Stimulated activated CD8-positive, alpha-beta memory T cell treated with anti-CD3 and anti-CD28 coated beads, Interleukin-15, amount 100 ng/mL, for 1 hour (primary cell): ENCODE measurements around the gene UBE2Q1.
"Not testable (repeated sequence)": the region's sequence is repeated elsewhere in the genome, so short reads cannot be mapped to it uniquely, and the experiment has no call there.

Experiments
- DNase-seq: peaks from one replicate; pipeline ENCODE4 v3.0.0-alpha.2; 2020; ENCODE audit warnings: low read depth

The UBE2Q1 gene

DNA sequence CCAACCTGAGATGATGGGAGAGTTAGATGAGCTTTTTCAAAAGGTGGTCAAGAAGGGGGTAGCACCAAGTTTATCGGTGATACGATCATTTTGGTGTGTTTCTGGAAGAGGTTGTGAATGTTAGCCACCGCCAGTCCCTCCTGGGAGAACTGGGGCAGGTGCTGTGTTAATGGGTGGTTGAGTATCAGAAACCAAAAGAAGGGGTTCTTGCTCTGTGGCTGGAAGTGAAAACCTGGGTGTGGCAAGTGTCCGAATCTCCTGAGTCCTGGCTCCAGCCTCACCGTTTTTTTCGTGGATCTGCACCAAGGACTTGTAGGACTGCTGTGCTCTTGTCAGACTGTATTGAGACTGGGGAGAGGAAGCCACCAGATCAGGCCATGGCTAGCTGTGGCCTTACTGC, 7.8 kb downstream of the UBE2Q1 start:
- no peak for DNase-seq

DNA sequence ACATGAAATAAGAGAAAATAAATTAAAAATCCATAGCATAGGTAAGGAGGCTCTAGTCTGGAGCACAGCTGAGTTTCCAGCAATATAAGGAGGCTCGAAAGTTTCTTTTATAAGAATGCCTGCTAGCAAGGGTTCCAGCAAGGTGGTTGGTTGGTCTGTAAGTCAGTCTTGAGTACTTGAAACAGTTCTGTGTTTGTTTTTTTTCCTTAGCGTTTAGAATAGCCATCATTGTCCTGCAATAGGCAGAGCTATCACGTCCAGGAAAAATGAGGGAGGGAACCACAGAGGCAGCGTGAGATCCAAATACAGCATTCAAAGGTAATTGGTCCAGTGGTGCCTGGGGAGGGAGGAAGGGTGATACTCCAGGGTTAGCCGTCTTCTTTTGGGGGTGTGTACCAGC, 8.4 kb downstream of the UBE2Q1 start:
- no peak for DNase-seq

DNA sequence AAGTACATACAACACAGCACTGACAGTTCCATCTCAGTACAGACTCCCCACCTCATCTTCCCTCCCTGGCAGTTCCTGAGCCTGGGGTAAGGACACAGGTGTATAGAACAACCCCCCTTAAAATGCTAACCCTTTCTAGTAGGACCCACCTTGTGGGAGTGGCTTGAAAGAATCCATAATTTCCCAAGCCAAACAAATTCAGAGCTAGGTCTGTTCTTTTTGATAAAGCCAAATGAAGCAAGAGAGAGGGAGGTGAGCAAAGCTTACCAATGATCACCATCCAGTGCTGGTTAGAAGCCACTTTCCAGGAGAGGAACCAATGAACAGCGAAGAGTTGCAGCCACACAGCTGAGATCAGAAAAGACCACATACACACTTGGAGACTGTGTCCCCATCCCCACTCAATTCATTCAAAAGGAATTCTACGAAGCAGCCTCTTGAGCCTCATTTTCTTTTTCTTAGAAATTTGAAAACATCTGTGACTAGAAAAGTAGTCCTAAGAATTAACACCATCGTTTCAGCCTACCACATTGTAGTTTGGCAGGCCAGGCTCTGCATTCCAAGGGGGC, 9.2 kb downstream of the UBE2Q1 start:
- no peak for DNase-seq

DNA sequence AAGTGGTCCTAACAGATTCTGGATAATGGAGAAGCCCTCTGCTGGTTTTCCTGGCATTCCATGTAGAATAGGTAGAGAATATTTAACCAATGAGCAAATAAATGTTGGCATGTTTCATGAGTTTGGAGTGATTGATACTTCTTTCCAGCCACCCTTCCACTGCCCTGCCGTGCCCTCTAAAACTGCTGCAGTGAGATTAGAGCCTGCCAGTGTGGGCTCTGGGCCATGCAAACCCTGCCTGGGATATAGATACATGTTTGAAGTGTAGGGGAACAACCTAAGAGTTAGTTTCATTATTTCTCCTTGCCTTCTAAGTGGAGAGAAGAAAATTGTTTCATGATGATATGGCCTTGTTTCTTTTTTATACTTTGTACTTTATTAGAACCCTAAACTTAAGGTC, 10.4 kb downstream of the UBE2Q1 start:
- no peak for DNase-seq

DNA sequence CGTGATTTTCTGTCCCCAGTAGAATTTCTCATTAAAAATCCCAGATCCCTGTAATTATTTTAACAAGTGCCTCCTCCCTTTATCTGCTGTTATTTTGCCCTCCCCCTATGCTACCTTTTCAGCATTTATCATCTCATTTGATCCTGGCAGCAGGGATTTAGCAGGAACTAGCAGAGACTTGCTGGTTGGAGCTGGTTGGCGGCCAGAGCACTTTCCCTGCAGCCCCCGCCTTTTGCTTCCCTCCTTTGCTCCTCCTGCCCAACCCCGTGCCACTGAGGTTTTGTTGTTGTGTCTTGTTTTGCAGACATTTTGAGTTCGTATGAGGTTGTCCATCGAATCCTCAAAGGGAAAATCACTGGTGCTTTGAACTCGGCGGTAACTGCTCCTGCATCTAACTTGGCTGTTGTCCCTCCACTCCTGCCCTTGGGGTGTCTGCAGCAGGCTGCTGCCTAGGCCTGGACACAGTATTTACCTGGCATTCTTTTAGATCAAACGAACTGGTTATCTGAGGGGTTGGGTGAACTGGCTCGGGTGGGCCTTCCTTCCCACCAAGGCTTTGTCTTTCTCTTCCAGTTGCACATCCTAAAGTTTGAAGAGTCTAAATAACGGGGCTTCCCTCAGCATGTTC, 11.2 kb downstream of the UBE2Q1 start:
- no peak for DNase-seq

DNA sequence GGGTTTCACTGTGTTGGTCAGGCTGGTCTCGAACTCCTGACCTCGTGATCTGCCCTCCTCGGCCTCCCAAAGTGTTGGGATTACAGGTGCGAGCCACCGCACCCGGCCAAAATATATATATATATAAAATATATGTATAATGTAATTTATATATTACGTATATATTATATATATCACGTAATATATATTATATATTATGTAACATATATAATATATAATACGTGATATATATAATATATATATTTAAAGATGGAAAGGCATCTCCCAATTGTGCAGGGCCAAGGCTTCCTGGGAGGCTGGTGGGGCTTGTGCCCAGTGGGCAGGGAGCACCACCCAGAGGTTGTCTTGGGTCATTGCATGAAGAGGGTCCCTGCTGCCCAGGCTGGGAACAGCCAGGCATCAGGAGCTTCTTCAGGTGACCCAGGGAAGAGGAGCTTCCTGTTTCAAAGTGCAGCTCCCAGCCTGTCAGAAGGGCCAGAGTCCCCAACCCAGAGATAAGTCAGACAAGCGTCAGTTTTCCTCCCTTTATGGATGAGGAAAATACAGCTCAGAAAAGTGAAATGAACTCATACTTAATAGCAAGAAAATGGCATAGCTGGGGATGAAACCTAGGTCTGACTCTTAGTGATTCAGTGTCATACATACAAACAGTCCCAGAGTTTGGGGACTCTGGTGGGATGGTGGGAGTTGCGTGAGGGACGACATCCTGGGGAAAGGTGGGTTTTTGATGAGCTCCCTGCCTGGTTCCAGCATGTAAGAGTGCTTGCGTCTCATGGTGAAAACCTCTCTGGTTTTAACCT, 12.0 kb downstream of the UBE2Q1 start:
- no peak for DNase-seq

DNA sequence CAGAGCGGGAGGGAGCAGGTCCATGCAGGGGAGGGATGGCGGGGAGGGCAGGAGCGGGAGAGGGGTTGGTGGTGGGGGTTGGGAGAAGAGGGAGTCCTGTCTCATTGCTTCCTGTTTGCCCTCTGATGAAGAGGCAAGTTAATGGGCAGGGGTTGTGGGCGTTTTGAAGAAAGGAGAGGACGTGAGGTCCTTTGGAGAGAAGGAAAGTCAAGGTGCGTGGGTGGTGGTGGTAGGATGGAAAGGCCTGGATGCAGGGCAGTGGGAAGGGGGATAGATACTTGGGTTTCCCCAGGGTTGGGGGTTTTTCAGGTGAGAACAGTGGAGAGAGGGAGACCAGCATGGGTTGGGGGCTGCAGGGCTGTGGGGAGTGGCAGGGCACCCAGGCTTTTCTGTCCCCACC, 17.2 kb downstream of the UBE2Q1 start:
- DNase-seq = no peak

DNA sequence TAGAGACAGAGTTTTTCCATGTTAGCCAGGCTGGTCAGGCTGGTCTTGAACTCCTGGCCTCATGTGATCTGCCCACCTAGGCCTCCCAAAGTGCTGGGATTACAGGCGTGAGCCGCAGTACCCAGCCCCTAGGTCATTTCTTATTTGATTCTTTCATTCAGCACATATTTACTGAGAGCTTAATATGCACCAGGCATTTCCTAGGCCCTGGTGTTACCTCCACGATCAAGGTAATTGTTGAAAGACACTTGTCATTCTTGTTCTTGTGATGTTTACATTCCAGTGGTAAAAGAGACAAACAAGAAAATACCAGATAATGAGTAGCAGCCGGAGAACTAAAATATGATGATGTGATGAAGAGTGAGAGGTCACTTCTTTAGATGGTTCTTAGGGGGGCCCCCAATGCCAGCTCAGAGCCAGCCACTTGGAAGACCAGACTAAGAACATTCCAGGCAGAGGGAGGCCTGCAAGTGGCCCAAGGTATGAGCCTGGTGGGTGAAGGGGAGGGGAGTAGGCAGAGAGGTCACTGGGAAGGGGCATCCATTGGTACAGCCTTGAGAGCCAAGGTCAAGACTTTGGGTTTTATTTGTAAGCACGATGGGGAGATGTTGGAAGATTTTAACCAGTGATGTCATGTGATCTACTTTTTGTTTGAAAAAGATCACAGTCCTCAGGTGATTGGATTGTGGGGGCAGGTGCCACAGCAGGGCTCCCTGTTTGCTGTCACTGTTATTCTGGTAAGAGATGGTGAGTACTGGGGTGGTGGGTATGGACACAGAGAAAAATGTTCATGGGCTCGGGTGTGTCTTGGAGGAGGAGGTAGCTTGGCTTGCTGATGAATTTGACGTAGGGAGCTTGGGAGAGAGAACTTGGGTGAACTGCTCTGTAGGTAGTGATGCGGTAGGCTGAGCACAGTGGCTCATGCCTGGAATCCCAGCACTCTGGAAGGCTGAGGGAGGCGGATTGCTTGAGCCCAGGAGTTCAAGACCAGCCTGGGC, 18.7 kb downstream of the UBE2Q1 start:
- DNase-seq = no peak

DNA sequence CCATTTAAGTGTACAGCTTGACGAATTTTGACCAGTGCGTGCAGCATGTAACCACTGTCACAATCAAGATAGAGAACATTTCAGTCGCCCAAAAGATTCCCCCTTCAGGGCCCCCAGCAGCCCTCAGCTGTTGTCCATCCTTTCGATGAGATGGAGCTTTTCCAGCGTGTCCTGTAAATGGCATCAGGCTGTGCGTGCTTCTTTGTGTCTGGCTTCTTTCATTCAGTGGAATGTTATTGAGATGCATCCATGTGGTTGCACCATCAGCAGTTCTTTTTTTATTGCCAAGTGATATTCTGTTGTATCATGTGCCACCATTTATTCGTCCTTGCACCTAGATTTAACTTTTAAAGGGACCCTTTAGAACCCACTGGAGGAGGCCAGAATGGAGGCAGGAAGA, 21.9 kb downstream of the UBE2Q1 start:
- no peak for DNase-seq

DNA sequence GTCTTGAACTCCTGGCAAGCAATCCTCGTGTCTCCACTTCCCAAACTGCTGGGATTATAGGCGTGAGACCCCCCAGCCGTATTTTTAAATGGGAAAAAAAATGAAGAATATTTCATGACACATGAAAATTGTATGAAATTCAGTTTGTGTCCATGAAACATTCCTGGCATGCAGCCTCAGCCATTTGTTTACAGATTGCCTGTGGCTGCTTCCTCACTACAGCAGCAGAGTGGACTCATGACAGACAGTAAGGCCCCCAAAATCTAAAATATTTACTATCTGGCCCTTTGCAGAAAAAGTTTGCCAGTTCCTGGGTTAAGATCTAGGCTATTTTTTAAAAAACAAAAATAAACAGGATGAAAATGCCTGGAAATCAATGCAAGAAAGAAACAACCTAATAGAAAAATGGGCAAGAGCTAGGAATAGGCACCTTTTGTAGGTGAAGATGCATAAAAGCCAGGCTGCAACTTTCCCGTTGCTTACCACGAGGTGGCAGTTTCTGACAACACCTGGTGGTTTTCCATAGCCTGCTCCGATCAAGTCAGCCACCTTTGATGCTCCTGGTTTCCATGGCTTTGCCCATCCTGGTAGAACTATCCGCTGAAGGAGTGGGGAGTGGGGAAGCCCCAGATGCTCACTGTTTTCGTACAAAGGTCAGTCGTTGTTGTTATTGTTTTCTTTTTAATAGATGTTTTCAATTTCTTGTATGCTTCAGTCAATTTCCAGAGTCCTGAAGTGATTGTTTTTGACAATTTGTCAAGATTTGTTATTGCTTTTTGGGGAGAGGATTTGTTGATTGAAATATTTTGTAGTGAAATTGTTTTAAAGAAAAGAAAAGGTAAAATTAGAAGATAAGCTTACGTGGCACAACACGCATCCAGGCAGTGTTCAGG, 24.3 kb downstream of the UBE2Q1 start:
- DNase-seq = no peak

DNA sequence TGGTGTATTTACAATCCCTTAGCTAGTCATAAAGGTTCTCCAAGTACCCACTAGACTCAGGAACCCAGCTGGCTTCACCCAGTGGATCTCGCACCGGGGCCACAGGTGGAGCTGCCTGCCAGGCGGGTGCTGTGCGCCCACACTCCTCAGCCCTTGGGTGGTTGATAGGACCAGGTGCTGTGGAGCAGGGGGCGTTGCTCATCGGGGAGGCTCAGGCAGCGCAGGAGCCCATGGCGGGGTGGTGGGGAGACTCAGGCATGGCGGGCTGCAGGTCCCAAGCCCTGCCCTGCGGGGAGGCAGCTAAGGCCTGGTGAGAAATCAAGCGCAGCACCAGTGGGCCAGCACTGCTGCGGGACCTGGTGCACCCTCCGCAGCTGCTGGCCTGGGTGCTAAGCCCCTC, 26.5 kb downstream of the UBE2Q1 start:
- DNase-seq = not testable (repeated sequence)

DNA sequence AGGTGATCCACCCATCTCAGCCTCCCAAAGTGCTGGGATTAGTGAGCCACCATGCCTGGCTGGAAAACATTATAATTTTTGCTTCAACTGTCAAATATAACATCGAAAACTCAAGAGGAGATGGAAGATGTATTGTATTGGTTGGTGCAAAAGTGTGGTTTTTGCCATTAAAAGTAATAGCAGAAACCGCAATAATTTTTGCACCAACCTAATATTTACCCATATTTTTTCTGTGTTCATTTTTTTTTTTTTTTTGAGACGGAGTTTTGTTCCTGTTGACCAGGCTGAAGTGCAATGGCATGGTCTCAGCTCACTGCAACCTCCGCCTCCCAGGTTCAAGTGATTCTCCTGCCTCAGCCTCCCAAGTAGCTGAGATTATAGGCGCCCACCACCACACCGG, 29.2 kb downstream of the UBE2Q1 start:
- DNase-seq = no peak

DNA sequence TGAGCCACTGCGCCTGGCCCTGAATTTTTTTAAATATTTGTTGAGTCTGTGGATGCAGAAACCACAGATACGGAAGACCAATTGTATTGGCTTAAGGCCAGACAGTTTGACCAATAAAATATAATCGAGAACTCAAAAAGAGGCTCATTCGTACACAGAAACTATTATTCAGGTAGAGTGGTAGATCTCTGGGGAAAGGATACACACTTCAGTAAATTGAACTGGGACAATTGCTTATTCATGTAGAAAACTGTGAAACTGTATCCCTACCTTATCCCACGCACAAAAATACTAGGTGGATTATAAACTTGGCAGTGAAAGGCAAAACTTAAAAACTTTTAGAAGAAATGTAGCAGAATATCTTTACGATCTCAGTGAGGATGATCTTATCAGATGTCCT, 31.3 kb downstream of the UBE2Q1 start:
- DNase-seq = no peak

DNA sequence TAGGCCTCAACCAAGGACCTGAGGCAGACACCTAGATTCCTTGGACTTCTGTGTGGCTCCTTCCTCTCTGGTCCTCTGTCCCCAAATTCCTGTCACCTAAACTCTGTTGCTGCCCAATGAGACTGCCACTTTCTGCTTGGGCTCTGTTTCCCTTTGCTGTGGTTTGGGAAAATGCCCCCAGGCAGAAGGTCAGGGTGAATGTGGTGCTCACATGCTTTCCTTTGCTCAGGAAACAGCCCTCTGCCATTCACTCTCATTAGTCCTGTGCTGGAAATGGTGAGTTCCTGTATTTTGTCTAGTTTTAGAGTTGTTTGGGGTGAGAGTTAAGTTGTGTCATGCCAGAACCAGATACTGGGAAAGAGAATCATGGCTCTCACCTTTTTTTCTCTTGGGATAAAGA, 33.6 kb downstream of the UBE2Q1 start:
- no peak for DNase-seq

DNA sequence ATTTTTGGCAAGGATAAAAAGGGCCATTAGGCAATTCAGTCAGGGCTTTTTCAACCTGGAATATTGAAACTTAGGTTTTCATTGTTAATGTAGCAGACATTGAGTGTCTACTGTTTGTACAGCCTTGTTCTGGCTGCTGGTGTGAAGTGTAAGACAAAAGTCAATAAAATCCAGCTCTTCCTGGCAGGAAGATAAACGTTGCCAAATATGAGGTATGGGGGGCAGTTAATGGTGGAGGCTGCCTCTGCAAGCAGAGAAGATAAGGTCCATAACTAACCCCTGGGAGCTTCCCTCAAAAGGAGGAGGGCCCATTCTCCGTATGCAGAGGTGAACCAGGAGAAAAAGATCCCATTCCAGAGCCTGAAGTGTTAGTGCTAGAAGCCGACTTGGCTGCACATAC, 36.8 kb downstream of the UBE2Q1 start:
- no peak for DNase-seq

DNA sequence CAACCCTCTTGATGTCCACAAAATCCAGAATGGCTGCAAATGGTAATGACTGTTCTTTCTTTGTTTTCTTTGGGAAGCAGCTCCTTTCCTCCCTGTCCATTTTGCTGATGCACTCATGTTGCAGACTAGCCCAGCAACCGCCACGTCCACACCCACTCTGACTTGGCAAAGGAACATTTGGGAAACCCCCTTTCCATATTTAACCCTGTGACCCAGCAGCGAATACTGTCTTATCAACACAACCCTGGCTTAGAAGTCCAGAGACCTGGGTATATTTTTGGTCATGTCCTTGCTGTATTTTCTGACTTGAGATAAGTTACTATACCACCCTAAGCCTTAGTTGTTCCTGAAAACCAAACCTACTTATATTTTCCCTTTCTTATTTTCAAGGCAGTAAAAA, 38.1 kb downstream of the UBE2Q1 start:
- no peak for DNase-seq

DNA sequence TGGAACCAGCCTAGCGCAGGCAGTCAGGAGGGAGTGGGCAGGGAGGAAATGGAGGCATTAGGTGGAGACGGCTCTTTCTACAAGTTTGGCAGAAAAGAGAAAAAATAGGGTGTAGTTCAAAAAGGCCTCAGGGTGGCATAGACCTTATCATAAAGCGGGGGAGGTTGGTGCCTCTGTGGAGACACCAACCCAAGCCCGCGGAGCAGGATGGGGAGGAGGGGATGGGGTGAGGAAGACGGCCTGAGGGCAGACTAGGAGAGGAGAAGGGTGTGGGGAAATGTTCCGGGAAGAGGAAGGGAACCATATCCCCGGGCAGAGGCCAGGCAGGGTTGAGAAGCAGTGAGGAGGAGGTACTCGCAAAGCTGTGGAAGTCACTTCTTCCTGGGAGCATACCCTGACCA, 38.9 kb downstream of the UBE2Q1 start:
- no peak for DNase-seq

DNA sequence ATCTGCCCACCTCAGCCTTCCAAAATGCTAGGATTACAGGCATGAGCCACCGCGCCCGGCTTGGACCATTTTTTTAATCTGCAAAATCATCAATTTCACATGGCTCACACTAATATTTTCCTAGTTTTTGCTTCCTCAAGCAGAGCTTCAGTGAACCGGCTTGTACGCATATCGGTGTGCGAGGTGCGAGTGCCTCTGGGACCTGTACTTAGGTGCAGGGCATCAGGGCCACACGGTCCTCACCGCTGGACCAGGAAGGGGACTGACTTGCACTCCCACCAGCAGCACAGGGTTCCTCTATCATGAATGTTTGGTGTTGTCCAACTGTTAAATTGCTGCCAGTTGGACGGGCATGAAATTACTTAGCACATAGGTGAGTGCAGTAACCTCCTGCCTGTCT, 40.8 kb downstream of the UBE2Q1 start:
- DNase-seq = no peak

DNA sequence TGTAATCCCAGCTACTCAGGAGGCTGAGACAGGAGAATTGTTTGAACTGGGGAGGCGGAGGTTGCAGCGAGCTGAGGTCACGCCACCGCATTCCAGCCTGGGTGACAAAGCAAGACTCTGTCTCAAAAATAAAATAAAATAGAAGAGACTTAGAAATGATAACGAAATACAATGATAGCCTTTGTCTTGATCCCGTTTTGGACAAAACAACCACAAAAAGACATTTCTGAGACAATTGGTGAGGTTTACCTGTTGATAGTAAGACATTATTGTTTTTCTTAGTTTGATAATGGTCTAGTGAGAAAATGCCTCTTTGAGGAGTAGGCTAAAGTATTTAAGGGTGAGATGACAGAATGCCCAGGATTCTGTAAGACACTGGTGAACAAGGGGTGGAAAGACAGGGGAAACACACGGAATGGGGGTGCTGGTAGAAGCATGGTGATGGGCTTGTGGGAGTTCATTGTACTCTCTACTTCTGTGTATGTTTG, 44.4 kb downstream of the UBE2Q1 start:
- DNase-seq = no peak

DNA sequence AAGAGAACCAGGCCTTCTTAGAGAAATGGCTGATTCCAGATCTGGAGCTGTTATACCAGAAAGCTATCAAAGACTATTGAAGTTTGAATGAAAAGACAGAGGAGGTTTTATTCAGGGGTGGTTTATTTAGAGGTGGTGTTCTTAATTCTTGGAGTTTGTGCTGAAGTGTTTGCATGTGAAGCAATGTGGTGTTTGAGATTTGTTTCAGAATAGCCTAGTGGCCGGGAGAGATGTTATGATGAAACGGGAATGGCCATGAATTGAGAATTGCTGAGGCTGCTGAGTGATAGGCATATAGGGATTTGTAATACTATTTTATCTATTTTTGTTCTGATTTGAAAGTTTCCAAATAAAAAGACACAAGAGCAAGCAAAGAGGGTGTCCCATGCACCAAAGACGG, 45.7 kb downstream of the UBE2Q1 start:
- no peak for DNase-seq

DNA sequence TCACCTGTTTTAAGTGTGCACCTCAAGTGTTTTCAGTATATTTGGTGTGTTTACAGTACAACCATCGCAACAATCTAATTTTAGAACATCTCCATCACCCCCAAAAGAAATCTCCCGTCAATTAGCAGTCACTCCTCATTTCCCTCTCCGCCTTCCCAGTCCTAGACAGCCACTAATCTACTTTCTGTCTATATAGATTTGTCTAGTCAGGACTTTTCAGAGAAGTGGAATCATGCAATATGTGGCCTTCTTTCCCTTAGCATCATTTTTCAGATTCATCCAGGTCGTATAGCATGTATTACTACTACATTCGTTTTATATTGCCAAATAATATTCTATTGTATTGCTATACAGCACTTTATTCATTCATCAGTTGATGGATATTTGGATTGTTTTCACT, 54.6 kb downstream of the UBE2Q1 start:
- DNase-seq = no peak
